ENCODE measurements around the gene LHCGR.

- TF ChIP-seq GATA2 (IDR thresholded peaks at IDR 0.05; ENCODE audit: low read depth, low read length) (no peak; the same call in 1 of the 2 replicates), GATA3 (IDR thresholded peaks at IDR 0.05; ENCODE audit: low read depth, low read length) (no peak)
Measured at GRCh38 chr2:48779019-48779716, 23.6 kb upstream of the LHCGR start.
